GM19035 (cell line): Measurements from ENCODE around the gene WDR89.
A peak's percentile ranks its signal among the peaks of the same experiment; 100 is the strongest.
"Not testable (repeated sequence)": the region's sequence is repeated elsewhere in the genome, so short reads cannot be mapped to it uniquely, and the experiment has no call there.

ENCODE experiments used
- ATAC-seq: cut with Tn5 transposase; IDR thresholded peaks from one replicate; pipeline ENCODE4 v1.9.1; 2021; ENCODE audit not compliant: unreplicated experiment

WDR89 gene, protein sequence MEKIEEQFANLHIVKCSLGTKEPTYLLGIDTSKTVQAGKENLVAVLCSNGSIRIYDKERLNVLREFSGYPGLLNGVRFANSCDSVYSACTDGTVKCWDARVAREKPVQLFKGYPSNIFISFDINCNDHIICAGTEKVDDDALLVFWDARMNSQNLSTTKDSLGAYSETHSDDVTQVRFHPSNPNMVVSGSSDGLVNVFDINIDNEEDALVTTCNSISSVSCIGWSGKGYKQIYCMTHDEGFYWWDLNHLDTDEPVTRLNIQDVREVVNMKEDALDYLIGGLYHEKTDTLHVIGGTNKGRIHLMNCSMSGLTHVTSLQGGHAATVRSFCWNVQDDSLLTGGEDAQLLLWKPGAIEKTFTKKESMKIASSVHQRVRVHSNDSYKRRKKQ

GRCh38 chr14:63641473-63642228 lies at the start of gene WDR89:
Gene WDR89, minus strand, starts transcription at chr14:63641871. Its CDS starts 41,929 bp downstream, at chr14:63599942.
- peak; percentile 84 for ATAC-seq

- ATAC-seq = no peak
Observed at GRCh38 chr14:63689132-63689531, 47.5 kb upstream of the WDR89 start.

DNA sequence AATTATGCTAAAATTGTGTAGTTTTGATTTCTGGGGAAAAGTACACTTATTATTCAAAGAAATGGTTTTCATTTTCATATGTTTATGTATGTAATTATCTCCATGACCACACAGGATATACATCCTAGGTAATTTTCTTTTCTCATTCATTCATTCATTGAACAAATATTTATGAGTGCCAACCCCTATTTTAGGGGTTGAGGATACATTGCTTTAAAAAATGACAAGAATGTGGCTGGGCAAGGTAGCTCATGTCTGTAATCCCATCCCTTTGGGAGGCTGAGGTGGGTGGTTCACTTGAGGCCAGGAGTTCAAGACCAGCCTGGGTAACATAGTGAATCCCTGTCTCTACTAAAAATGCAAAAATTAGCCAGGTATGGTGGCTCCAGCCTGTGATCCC lies 45.3 kb upstream of the WDR89 start:
- ATAC-seq = no peak

DNA sequence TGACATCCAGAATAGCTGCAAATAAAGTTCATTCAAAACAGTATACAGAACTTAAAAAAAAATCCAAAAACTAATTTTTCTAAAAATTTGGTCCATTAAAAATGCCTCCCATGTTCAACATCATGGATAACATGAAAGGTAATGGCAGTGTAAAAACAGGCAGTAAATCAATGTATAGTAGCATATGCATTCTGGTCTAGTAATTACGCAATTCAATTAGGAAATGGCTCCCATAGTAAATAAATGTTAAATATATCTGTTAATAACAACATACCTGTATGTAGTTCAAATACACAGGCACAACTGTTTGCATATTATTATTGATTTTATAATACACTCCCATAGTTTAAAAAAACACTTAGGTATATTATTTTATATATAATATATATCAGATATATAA lies 43.7 kb upstream of the WDR89 start:
- ATAC-seq = no peak

DNA sequence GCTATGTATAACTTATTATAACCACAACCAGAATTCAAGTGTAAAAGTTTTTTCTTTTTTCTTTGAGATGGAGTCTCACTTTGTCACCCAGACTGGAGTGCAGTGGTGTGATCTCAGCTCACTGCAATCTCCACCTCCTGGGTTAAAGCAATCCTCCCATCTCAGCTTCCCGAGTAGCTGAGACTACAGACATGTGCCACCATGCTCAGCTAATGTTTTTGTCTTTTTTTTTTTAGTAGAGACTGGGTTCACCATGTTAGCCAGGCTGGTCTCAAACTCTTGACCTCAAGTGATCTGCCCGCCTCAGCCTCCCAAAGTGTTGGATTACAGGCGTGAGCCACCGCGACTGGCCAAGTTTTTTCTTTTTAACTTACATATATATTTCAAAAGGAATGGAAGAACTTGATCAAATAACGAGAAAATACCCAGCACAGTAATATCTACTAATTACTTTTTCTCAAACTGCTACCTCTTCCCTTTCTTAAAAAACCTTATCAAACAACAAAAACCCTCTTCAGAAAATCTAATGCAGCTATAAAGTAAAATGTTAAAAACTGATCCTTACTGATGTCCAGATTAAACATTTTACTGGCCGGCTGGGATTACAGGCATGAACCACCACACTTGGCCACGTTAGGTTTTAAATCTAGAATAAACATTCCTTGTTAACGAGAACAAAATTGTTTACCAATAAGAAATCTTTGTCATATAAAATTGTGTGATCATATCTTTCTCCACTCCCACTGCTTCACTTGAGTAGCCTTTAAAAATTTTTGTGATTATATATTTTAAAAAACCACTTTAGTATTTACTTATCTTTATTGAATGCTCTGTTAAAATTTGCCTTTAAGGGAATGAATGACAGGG lies 41.3 kb upstream of the WDR89 start:
- no peak for ATAC-seq

DNA sequence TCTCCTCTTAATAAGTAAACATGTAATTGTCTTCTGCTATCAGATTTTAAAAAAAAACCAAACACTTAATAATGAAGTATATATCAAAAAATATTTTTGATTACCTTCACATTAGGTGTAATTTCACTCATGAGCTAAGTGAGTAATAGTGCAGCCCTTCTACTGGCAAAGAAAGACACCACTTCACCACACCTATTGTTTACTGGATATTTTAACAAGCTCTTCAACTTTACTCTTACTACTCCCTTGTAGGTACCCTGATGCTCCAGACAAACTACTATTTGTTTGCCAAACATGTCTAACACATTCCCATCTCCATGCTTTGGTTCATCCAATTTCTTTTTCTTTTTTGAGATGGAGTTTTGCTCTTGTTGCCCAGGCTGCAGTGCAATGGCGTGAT lies 36.9 kb upstream of the WDR89 start:
- ATAC-seq = no peak

GRCh38 chr14:63677891-63678379 lies 36.3 kb upstream of the WDR89 start:
- ATAC-seq = no peak

- ATAC-seq = no peak
Observed at GRCh38 chr14:63676615-63677014, 34.9 kb upstream of the WDR89 start.

DNA sequence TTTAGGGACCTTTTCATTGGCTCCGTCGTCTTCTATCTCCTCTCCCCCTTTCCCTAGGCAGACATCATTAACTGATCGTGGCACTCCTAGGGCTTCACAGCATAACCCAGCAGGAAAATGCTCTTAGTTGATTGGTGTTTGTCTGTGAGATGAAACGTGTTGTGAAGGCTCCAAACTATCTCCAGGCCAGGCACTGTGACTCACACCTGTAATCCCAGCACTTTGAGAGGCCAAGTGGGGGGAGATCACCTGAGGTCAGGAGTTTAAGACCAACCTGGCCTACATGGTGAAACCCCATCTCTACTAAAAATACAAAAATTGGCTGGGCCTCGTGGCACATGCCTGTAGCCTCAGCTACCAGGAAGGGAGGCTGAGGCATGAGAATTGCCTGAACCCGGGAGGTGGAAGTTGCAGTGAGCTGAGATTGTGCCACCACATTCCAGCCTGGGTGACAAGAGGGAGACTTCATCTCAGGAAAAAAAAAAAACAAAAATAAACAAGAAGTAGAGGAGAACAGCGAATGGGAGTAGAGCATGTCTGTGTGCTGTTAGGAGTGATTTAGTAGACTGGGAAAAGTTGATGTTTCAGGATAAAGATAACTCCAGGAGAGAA lies 32.3 kb upstream of the WDR89 start:
- ATAC-seq = no peak

GRCh38 chr14:63673255-63673654 lies 31.6 kb upstream of the WDR89 start:
- no peak for ATAC-seq

DNA sequence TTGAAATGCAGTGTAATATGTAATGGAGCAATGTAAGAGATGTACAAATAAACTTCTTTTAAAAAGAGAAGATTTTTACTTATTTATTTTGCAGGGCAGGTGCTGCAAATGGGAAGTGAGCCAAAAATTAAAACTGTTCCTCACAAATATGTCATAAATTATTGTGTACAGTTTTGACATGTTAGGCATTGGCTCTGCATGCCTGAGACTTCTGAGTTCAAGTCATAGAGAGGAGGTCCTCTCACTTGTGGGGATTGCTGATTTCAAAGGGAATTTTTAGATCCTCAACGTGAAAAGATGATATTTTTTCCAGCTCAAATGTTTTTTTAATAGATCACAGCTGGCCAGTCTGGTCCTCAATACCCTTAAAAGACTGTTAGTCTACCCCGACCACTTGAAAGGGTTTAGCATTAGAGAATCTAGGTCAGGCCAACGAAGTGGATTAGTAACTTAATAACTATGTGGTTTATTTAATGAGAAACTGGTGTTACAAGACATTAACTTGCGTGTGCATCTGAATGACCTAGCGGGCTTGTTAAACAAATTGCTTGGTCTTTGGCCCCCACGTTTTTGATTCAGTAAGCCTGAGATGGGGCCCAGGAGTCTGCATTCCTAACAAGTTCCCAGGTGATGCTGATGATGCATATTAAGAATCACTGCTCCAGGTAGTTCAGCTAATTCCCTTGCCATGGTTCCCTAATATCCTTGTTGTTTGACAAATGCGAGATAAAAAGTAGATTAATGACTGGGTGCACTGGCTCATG lies 30.9 kb upstream of the WDR89 start:
- ATAC-seq = no peak

GRCh38 chr14:63671987-63672386 lies 30.3 kb upstream of the WDR89 start:
- ATAC-seq = no peak

DNA sequence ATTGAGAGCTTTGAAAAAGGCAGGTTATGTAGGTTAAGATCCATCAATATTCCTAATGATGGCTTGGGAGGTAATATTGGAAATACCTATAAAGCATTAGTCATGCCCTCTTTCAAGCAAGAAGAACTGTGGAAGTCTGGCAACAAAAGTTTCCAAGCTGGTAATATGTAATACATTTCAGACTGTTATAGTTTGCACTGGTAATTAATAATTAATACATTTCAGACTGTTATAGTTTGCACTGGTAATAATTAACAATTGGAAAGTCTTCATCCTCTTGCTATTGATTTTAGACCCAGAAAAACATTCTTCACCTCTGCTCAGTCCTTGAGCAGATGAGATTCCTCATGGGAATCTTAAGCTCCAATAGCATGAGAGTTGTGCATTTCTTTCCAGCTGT lies 29.0 kb upstream of the WDR89 start:
- no peak for ATAC-seq

DNA sequence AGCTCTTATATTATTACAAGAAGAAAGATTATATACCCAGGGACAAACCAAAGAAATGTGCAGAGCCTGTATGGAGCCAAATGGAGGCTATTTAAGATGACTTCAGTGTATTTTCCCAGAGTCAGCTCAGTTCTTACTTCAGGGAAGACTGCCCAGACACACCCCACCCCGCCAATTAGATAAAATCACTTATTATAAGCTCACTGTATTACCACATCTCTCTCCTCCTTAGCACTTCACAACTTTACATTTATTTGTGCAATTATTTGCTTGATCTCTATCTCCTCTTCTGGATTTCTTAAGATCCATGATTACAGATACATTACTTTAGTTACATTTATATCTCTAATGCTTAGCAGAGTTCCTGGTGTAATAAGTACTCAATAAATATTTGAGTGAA lies 24.7 kb upstream of the WDR89 start:
- ATAC-seq = no peak

DNA sequence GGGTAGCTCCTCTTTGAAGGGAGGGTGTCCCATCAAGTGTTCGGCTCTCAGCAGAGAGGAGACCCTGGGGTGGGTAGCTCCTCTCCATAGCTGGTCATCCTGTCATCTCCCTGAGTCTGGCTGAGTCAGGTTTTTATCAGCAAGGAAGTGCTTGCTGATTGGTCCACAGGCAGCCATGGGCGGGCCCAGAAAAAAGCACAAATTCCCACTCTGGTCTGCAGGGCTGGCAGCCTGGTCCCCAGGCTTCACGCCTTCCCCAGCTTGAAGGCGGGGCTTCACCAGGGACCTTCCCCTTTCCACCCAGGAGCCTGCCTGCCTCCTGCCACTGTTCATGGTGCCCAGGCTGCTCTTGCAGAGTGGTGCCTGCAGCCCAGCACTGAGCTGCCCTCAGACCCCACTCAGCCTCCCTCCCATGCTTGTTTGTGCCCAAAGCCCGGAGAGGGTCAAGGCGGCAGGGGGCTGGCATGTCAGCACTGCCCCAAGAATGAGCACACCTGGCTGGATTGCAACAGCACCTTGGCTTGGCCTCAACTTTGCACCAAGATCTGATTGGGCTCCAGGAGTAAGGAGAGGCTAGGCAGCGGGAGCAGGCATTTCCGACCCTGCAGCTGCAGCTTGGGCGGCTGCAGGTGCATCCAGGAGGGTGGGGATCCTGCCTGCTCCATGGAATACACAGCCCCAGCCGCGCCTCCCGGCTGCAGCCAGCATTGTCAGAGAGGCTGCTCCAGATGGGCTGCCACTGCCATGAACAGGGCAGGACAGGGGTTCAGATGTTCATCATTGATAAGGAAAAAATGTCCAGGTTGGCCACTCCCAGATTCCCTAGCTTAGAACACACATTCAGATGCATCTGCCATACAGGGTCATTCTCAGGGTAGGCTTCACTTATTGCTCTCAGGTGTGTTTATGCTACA lies 22.0 kb upstream of the WDR89 start:
- no peak for ATAC-seq

- ATAC-seq = no peak
Observed at GRCh38 chr14:63662776-63663175, 21.1 kb upstream of the WDR89 start.

GRCh38 chr14:63661881-63662280 lies 20.2 kb upstream of the WDR89 start:
- not testable (repeated sequence) for ATAC-seq

DNA sequence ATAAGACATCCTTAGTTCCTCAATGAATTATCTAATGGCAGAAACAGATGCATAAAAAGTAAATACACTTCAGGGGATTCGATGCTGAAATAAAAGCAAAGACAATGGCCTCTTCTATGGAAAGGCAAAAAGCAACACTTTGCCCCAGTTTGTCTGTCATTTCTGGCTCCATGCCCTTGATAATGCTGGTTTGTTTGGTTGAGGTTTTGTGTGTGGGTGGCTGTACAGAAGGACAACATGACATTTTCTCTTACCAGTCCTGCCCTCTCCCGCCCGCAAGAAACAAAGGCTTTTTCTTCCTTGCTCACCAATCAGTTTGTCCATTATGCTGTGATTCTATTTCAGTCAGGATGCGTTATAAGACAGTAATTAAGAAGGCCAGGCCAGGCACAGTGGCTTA lies 18.1 kb upstream of the WDR89 start:
- ATAC-seq = no peak

DNA sequence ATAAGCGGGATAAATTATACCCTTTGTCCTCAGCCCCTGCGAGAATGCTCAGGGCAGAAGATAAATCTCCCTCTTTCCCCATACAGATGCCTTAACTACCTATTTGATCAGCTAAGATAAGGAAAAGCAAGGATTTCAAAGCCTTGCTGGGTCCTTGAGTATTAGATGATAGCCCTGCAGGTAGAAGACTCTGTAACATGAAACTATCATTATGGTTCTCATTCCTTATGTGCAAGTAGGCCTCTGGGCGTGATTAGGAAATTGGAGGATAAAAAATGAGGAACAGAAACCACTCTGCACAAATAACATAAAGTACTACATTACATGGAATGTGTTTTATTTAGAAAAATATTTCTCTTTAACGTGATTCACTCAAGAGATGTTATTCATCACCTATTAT lies 14.5 kb upstream of the WDR89 start:
- no peak for ATAC-seq
